ENCODE results near the gene CCDC15.
"Not testable (repeated sequence)": the region's sequence is repeated elsewhere in the genome, so short reads cannot be mapped to it uniquely, and the experiment has no call there.

The CCDC15 gene

GRCh38 chr11:125001079-125001778, 47.2 kb downstream of the CCDC15 start:
- no peak for DNase-seq (ENCODE audit: low read depth)

- DNase-seq (ENCODE audit: low read depth) = no peak
Observed at GRCh38 chr11:125001849-125002248, 47.8 kb downstream of the CCDC15 start.

- no peak for DNase-seq (ENCODE audit: low read depth)
Observed at GRCh38 chr11:125005491-125005890, 51.5 kb downstream of the CCDC15 start.

GRCh38 chr11:125016413-125016812, 62.4 kb downstream of the CCDC15 start:
- no peak for DNase-seq (ENCODE audit: low read depth)

- no peak for DNase-seq (ENCODE audit: low read depth)
Observed at GRCh38 chr11:125020342-125020741, 66.3 kb downstream of the CCDC15 start.

GRCh38 chr11:125022551-125022950, 68.5 kb downstream of the CCDC15 start:
- DNase-seq (ENCODE audit: low read depth) = no peak

- no peak for DNase-seq (ENCODE audit: low read depth)
Observed at GRCh38 chr11:125025968-125026367, 72.0 kb downstream of the CCDC15 start.

- DNase-seq (ENCODE audit: low read depth) = not testable (repeated sequence)
Observed at GRCh38 chr11:125029431-125029830, 75.4 kb downstream of the CCDC15 start.

GRCh38 chr11:125036933-125037332, 82.9 kb downstream of the CCDC15 start:
- DNase-seq (ENCODE audit: low read depth) = no peak

GRCh38 chr11:125049164-125049792, 95.3 kb downstream of the CCDC15 start:
- no peak for DNase-seq (ENCODE audit: low read depth)

GRCh38 chr11:125052047-125052446, 98.0 kb downstream of the CCDC15 start:
- no peak for DNase-seq (ENCODE audit: low read depth)

- DNase-seq (ENCODE audit: low read depth) = no peak
Observed at GRCh38 chr11:125053167-125053566, 99.2 kb downstream of the CCDC15 start.

GRCh38 chr11:125055107-125055715, 101.2 kb downstream of the CCDC15 start:
- DNase-seq (ENCODE audit: low read depth) = no peak

- not testable (repeated sequence) for DNase-seq (ENCODE audit: low read depth)
Observed at GRCh38 chr11:125056111-125056510, 102.1 kb downstream of the CCDC15 start.

GRCh38 chr11:125056931-125057692, 103.1 kb downstream of the CCDC15 start:
- no peak for DNase-seq (ENCODE audit: low read depth)

GRCh38 chr11:125057693-125058016, 103.7 kb downstream of the CCDC15 start:
- DNase-seq (ENCODE audit: low read depth) = no peak

GRCh38 chr11:125061281-125061680, 107.3 kb downstream of the CCDC15 start:
- no peak for DNase-seq (ENCODE audit: low read depth)

GRCh38 chr11:125062218-125062930, 108.4 kb downstream of the CCDC15 start:
- no peak for DNase-seq (ENCODE audit: low read depth)

GRCh38 chr11:125062931-125063428, 109.0 kb downstream of the CCDC15 start, which contains the start of gene SLC37A2:
Gene SLC37A2, plus strand, starts transcription at chr11:125063305. Its CDS starts 63 bp downstream, at chr11:125063368.
- no peak for DNase-seq (ENCODE audit: low read depth)

- no peak for DNase-seq (ENCODE audit: low read depth)
Observed at GRCh38 chr11:125063429-125064043, 109.5 kb downstream of the CCDC15 start.

GRCh38 chr11:125064070-125064469, 110.1 kb downstream of the CCDC15 start:
- no peak for DNase-seq (ENCODE audit: low read depth)

Data from stimulated activated CD8-positive, alpha-beta memory T cell treated with anti-CD3 and anti-CD28 coated beads, Interleukin-7, amount 100 ng/mL, for 24 hours (primary cell).